ENCODE measurements around the gene FEM1A. TPM values are rescaled to one million over a fixed set of nuclear protein-coding genes. Genes with fewer than 3 reads are reported as not detected.

Gene FEM1A
- total and polyA plus RNA-seq, 2 of the 13 experiments (the other 11 are each of a cell fraction or from before 2014, with no cell fraction given), result 3.2 to 10.8 TPM

DNA sequence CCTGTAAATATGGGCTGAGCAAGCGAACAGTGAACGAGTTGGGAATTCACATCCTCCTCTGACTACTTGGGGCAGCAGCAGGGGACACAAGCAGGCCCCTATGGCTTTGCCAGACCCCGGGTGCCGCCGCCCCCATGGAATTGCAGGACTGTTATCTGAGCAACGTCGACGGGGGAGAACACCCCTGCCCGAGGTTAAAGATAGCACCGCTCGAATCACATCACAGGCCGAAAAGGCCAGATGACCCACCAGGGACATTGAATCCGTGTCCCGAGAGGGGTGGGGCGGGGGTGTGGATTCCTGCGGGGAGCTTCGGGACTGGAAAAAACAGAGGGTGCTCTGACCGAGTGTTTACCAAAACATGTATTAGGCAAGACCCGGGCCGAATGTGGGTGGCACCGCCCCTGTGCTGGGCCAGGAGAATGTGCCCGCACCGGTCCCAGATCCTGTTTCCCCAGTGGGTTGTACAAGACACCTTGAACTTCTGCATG lies 9.1 kb downstream of the FEM1A start:
- 6% methylated on average over 14 of the region's 23 CpGs for WGBS (ENCODE audit: low lambda C conversion rate)
- H3K4me2 ChIP-seq (ENCODE audit: low read depth, low read length), result peak overlapping the region; percentile 67
- ATAC-seq, result peak; percentile 26
- TF ChIP-seq ZNF605 (CRISPR knock-in tag; IDR thresholded peaks at IDR 0.05), result no peak
- TF ChIP-seq NCOR1 (IDR thresholded peaks at IDR 0.05; ENCODE audit: borderline replicate concordance, low read length), result no peak
- TF ChIP-seq HMG20A (CRISPR knock-in tag; IDR thresholded peaks at IDR 0.05; ENCODE audit: borderline replicate concordance), result no peak
- no peak for TF ChIP-seq FOSL2 (CRISPR knock-in tag; IDR thresholded peaks at IDR 0.05)
- TF ChIP-seq, protein P1, sequence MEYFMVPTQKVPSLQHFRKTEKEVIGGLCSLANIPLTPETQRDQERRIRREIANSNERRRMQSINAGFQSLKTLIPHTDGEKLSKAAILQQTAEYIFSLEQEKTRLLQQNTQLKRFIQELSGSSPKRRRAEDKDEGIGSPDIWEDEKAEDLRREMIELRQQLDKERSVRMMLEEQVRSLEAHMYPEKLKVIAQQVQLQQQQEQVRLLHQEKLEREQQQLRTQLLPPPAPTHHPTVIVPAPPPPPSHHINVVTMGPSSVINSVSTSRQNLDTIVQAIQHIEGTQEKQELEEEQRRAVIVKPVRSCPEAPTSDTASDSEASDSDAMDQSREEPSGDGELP (IDR thresholded peaks at IDR 0.05; ENCODE audit: borderline replicate concordance, low read depth), result no peak
- no peak for TF ChIP-seq KLF16 (CRISPR knock-in tag; IDR thresholded peaks at IDR 0.05)
- peak; percentile 17; the same call in 1 of the 2 replicates for TF ChIP-seq KDM2A (CRISPR knock-in tag; IDR thresholded peaks at IDR 0.05; ENCODE audit: borderline replicate concordance, low read depth)
- TF ChIP-seq SRSF9 (IDR thresholded peaks at IDR 0.05; ENCODE audit: borderline replicate concordance, insufficient read depth, low read depth, low read length, poor library complexity, severe bottlenecking), result no peak
- TF ChIP-seq, protein P2, sequence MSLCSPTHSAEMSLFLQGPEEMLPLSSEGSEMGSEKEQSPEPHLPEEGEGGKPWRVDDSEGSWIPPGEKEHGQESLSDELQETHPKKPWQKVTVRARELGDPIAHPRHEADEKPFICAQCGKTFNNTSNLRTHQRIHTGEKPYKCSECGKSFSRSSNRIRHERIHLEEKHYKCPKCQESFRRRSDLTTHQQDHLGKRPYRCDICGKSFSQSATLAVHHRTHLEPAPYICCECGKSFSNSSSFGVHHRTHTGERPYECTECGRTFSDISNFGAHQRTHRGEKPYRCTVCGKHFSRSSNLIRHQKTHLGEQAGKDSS (CRISPR knock-in tag; IDR thresholded peaks at IDR 0.05; ENCODE audit: borderline replicate concordance, low read depth), result no peak
- no peak for TF ChIP-seq FOXP1 (IDR thresholded peaks at IDR 0.05)
- TF ChIP-seq FOXP1 (CRISPR knock-in tag; IDR thresholded peaks at IDR 0.05), result 0 out of 2 replicates have a peak, but pooled peaks have one; percentile 22
- peak; percentile 74; the same call in 1 of the 2 replicates for TF ChIP-seq PRDM10 (CRISPR knock-in tag; IDR thresholded peaks at IDR 0.05; ENCODE audit: low read depth)
- TF ChIP-seq TAF1 (CRISPR knock-in tag; IDR thresholded peaks at IDR 0.05), result no peak
- no peak for TF ChIP-seq HOXD1 (CRISPR knock-in tag; IDR thresholded peaks at IDR 0.05)
- TF ChIP-seq, protein P3, sequence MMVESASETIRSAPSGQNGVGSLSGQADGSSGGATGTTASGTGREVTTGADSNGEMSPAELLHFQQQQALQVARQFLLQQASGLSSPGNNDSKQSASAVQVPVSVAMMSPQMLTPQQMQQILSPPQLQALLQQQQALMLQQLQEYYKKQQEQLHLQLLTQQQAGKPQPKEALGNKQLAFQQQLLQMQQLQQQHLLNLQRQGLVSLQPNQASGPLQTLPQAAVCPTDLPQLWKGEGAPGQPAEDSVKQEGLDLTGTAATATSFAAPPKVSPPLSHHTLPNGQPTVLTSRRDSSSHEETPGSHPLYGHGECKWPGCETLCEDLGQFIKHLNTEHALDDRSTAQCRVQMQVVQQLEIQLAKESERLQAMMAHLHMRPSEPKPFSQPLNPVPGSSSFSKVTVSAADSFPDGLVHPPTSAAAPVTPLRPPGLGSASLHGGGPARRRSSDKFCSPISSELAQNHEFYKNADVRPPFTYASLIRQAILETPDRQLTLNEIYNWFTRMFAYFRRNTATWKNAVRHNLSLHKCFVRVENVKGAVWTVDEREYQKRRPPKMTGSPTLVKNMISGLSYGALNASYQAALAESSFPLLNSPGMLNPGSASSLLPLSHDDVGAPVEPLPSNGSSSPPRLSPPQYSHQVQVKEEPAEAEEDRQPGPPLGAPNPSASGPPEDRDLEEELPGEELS (CRISPR knock-in tag; IDR thresholded peaks at IDR 0.05), result peak; percentile 43
- no peak for TF ChIP-seq WIZ (CRISPR knock-in tag; IDR thresholded peaks at IDR 0.05)
- no peak for TF ChIP-seq ERF (CRISPR knock-in tag; IDR thresholded peaks at IDR 0.05)
- no peak for TF ChIP-seq IRF2 (CRISPR knock-in tag; IDR thresholded peaks at IDR 0.05)
- no peak for TF ChIP-seq TBL1XR1 (IDR thresholded peaks at IDR 0.05; ENCODE audit: borderline replicate concordance, low read length, partially characterized antibody)

More for the DNA sequence above, 9.1 kb downstream of the FEM1A start:
- intact Hi-C loops (cut with micrococcal nuclease; ENCODE audit: unreplicated experiment) (no loop called here), in situ Hi-C loops (cut with HindIII; ENCODE audit: extremely low pct_ligation_motif_present, low pct_unique_long_range_greater_than_20kb) (no loop called here)
- peaks cover 5% of the 10 kb centered on the region for H3K79me2 ChIP-seq (ENCODE audit: insufficient read depth, low read length)
- H3K4me1 ChIP-seq (ENCODE audit: insufficient read depth, low read length), result peaks cover 28% of the 10 kb centered on the region
- no peaks in the 10 kb centered on the region for H4K20me1 ChIP-seq (ENCODE audit: insufficient read depth, low read length)
- no peaks in the 10 kb centered on the region for H3K27me3 ChIP-seq (ENCODE audit: control insufficient read depth in 1 of 2, insufficient read depth in 2 of 2, low read length in 2 of 2)
- BruUV-seq (replicated peaks), result no TSS peak
- FAIRE-seq, result no peak
- no peak overlapping the region for H2AFZ ChIP-seq (ENCODE audit: low read length)
- peak overlapping the region; percentile 39; the same call in 1 of the 2 replicates for H3K9ac ChIP-seq (ENCODE audit: insufficient read depth, low read depth, low read length)
- H3K9me3 ChIP-seq (ENCODE audit: low read length), result no peaks in the 10 kb centered on the region
- DNase-seq (ENCODE audit: low spot score), result no peak
- H3K36me3 ChIP-seq (replicated peaks in 1 of 2; ENCODE audit: control insufficient read depth in 1 of 2, insufficient read depth in 2 of 2, low read length in 2 of 2), result peaks cover 0 to 5% of the 10 kb centered on the region in 2 experiments; a peak in 1 of 5 replicates
- H3K27ac ChIP-seq (ENCODE audit: extremely low read length, insufficient read depth, low read length), result no peak overlapping the region
- ChIA-PET CTCF (ENCODE audit: low intra/inter-chr PET ratio, low total read pairs) (no interaction called here), POLR2A (interaction anchor here (1.6 kb wide), 1 partner anchor 9 kb away, joined by 3 read pairs; the partner anchor contains the start of gene FEM1A)
- H3K4me3 ChIP-seq (replicated peaks in 1 of 3; ENCODE audit: insufficient read depth in 1 of 3, low read depth in 2 of 3, low read length in 3 of 3), result peak overlapping the region; percentile 31 to 54 (median 53)
